WERI-Rb-1 (cell line): ENCODE measurements around the gene SLC25A21.

Source experiments
- DNase-seq: peaks from one replicate; pipeline ENCODE4 v3.0.0-alpha.2; 2020
- H3K27ac ChIP-seq: fragments of 250-450 bp; sonication (Bioruptor Pico); 2 replicates; pipeline ENCODE4 v1.5.1; 2020; ENCODE audit warnings: mild to moderate bottlenecking, moderate library complexity
- H3K27me3 ChIP-seq: fragments of 250-450 bp; sonication (Bioruptor Pico); 2 replicates; pipeline ENCODE4 v1.5.1; 2021; ENCODE audit warnings: mild to moderate bottlenecking, low read depth, moderate library complexity; ENCODE audit not compliant: insufficient read depth, severe bottlenecking
- H3K36me3 ChIP-seq: fragments of 250-450 bp; sonication (Bioruptor Pico); 2 replicates; pipeline ENCODE4 v1.5.1; 2020; ENCODE audit warnings: mild to moderate bottlenecking, moderate library complexity
- H3K4me3 ChIP-seq: 2 replicates; pipeline ENCODE4 v1.5.1; 2011; ENCODE audit warnings: low read depth, mild to moderate bottlenecking, control low read depth, low read length
- H3K9me3 ChIP-seq: fragments of 250-450 bp; sonication (Bioruptor Pico); 2 replicates; pipeline ENCODE4 v1.5.1; 2021; ENCODE audit warnings: mild to moderate bottlenecking, moderate library complexity; ENCODE audit not compliant: severe bottlenecking
- CTCF ChIP-seq: IDR thresholded peaks from 2 replicates; pipeline ENCODE4 v1.5.1; 2011; ENCODE audit warnings: low read depth, mild to moderate bottlenecking, control low read depth, inconsistent platforms, low read length

Gene SLC25A21

DNA sequence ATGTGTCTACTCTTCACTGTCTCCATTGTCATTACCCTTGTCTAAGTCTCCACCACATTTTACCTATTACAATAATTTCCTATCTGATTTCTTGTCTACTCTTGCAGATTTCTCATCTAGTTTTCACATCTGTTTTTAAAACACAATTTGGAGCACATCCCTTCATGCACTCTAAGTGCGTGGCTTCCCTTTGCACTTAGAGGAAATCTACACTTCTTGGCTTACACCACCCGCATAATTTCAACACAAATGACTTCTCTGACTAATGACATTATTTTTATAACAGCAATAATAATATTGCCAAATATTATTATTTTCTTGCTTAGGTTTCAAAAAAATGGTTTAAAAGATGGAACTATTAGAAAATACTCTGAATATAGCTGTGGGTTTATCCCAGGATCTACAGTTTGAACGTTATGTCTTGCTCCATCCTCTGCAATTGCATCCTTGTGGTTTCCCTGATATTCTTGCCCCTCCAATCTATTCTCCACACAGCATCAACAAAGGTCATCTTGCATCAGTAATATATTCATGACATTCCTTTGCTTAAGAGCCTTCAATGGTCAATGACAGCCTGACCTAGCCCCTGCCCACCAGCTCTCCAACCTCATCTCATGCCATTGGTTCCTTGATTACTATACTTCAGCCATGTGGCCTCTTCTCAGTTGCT is 153.7 kb downstream of the SLC25A21 start:
- H3K27me3 ChIP-seq = peaks cover 29% of the 10 kb centered on the region

GRCh38 chr14:37013078-37013477 is 159.3 kb downstream of the SLC25A21 start:
- TF ChIP-seq CTCF = no peak
- Histone ChIP-seq H3K9me3 (no peaks in the 10 kb centered on the region), H3K36me3 (no peaks in the 10 kb centered on the region), H3K4me3 (no peak overlapping the region), H3K27ac (no peak overlapping the region), H3K27me3 (peaks cover 57% of the 10 kb centered on the region)
- no peak for DNase-seq

More for the DNA sequence above, 153.7 kb downstream of the SLC25A21 start:
- Histone ChIP-seq H3K27ac (no peak overlapping the region), H3K4me3 (no peak overlapping the region), H3K36me3 (no peaks in the 10 kb centered on the region), H3K9me3 (no peaks in the 10 kb centered on the region)
- DNase-seq = no peak
- TF ChIP-seq CTCF = no peak

DNA sequence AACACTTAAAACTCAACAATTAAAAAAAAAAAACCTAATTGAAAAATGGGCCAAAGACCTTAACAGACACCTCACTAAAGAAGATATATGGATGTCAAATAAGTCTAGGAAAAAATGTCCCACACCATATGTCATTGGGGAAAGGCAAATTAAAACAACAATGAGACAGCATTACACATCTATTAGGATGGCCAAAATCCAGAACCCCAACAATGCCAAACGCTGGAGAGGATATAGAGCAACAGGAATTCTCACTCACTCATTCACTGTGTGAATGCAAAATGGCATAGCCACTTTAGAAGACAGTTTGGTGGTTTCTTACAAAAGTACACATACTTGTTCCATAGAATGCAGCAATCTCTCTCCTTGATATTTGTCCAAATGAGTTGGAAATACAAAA is 173.7 kb downstream of the SLC25A21 start:
- Histone ChIP-seq H3K9me3 (no peaks in the 10 kb centered on the region), H3K4me3 (no peak overlapping the region), H3K36me3 (no peaks in the 10 kb centered on the region), H3K27ac (no peak overlapping the region), H3K27me3 (peaks cover 26% of the 10 kb centered on the region)
- TF ChIP-seq CTCF = no peak
- no peak for DNase-seq

GRCh38 chr14:36997843-36998242 is 174.6 kb downstream of the SLC25A21 start:
- DNase-seq = no peak
- Histone ChIP-seq H3K27ac (no peak overlapping the region), H3K4me3 (no peak overlapping the region), H3K9me3 (no peaks in the 10 kb centered on the region), H3K27me3 (peaks cover 26% of the 10 kb centered on the region), H3K36me3 (no peaks in the 10 kb centered on the region)
- TF ChIP-seq CTCF = no peak

- no peak for TF ChIP-seq CTCF
- Histone ChIP-seq H3K9me3 (no peaks in the 10 kb centered on the region), H3K27me3 (peaks cover 26% of the 10 kb centered on the region), H3K27ac (no peak overlapping the region), H3K36me3 (no peaks in the 10 kb centered on the region), H3K4me3 (no peak overlapping the region)
- DNase-seq = no peak
Measured at GRCh38 chr14:36996857-36997590, 175.4 kb downstream of the SLC25A21 start.
